Measurements from ENCODE around the gene PHRF1.
"Not testable (repeated sequence)": the region's sequence is repeated elsewhere in the genome, so short reads cannot be mapped to it uniquely, and the experiment has no call there.

GRCh38 chr11:574031-574570 lies 2.2 kb upstream of the PHRF1 start:
- not testable (repeated sequence) for TF ChIP-seq CTCF (IDR thresholded peaks at IDR 0.05; ENCODE audit: low read depth, low read length); EZH2phosphoT487 (IDR thresholded peaks at IDR 0.05; ENCODE audit: low read depth)

All from OCI-LY3 (cell line).